Activated CD8-positive, alpha-beta T cell treated with anti-CD3 and anti-CD28 coated beads for 36 hours (primary cell): ENCODE data around the gene IER3IP1. TPM values are rescaled to one million over a fixed set of nuclear protein-coding genes. Genes with fewer than 3 reads are reported as not detected.

Experiments
- ATAC-seq: fragments of 200-7000 bp; cut with Tn5 transposase; one replicate; pipeline ENCODE4 v1.10.0; 2021; ENCODE audit warnings: mild to moderate bottlenecking, moderate library complexity
- CTCF ChIA-PET: fragments of 350-600 bp; sonication (Branson Sonifier 250); formaldehyde crosslinking; loops from one replicate; lab custom pipeline; 2021; ENCODE audit warnings: antibody characterized with exemption; lab: Charles Lee
- POLR2A ChIA-PET: fragments of 350-600 bp; sonication (Branson Sonifier 250); formaldehyde crosslinking; loops from one replicate; lab custom pipeline; 2021; ENCODE audit warnings: antibody characterized with exemption; lab: Charles Lee
- DNase-seq: peaks from one replicate; pipeline ENCODE4 v3.0.0-alpha.2; 2020
- H3K27ac Mint-ChIP-seq: one replicate; pipeline ENCODE4 v1.8.0; 2021; ENCODE audit warnings: mild to moderate bottlenecking, mixed read lengths
- H3K27me3 Mint-ChIP-seq: one replicate; pipeline ENCODE4 v1.8.0; 2021; ENCODE audit warnings: mixed read lengths
- H3K36me3 Mint-ChIP-seq: one replicate; pipeline ENCODE4 v1.8.0; 2021; ENCODE audit warnings: low read depth, mixed read lengths
- H3K4me1 Mint-ChIP-seq: one replicate; pipeline ENCODE4 v1.8.0; 2021; ENCODE audit warnings: low read depth, mixed read lengths
- H3K4me3 Mint-ChIP-seq: one replicate; pipeline ENCODE4 v1.8.0; 2021; ENCODE audit warnings: mild to moderate bottlenecking, moderate library complexity, mixed read lengths
- H3K9me3 Mint-ChIP-seq: one replicate; pipeline ENCODE4 v1.8.0; 2021; ENCODE audit warnings: mixed read lengths
- CTCF ChIP-seq: fragments of 200-600 bp; IDR thresholded peaks from one replicate; pipeline ENCODE4 v1.8.0; 2022; ENCODE audit warnings: antibody characterized with exemption, mild to moderate bottlenecking
- intact Hi-C: fragments of 100-400 bp; cut with micrococcal nuclease; formaldehyde crosslinking; loops from one replicate; pipeline ENCODE4 v1.10.0; 2022
- total RNA-seq, 2 experiments: library from RNA; stranded (reverse); gene quantifications; one replicate each; pipeline ENCODE4 v1.2.3, GENCODE V29; 2021

Gene IER3IP1
- total RNA-seq, 2 experiments from 2014 or later = 11.1 to 12.7 TPM

DNA sequence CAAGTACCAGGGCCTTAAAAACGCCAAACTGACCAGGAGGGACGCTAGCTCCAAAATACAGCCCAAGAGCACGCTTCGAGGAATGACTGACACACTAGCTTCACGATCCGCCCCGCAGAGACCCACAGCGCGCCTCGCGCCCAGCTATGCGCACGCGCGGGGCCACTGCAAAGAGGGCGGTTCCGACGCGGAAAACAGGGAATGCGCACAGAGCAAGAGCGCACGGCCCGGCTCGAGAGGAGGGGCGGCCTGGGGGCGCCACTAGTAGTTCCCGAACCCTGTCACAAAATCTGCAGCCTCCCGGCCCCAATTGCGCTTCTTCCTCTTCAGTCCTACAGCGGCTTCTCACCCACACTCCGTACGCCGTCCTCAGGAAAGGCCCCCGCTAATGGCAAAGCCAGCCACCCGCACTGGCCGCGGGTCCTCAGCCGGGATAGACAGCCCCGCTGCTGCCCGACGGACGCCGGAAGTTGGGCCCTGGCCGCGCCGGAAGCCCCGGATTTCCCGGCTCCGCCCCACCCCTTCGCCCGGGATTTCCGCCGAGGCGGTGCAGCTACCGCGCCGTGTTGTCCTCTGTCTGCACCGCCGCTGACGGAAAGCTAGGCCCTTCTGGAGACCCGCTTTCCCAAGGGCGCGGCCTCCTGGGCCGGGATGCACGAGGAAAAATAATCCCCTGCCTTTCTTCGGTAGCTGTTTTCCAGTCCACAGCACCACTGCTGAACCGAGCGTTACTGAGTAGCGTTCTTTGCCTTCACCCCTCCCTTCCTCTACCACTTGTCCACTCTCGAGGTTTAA lies 25.9 kb downstream of the IER3IP1 start, which contains the start of gene HDHD2:
Gene HDHD2 (minus strand): TSS at position 472 of the 795 bp plus-strand sequence. CDS start 14,061 bp downstream, outside the sequence.
- no peak for TF ChIP-seq CTCF
- CTCF ChIA-PET = interaction anchor here (0.6 to 3.0 kb wide), 4 partner anchors 8 to 964 kb away, joined by 3 to 10 read pairs (median 4); no protein-coding TSS in a partner anchor
- Mint-ChIP-seq H3K27me3 (no peaks in the 10 kb centered on the region), H3K4me3 (peak within 1 kb of the TSS; percentile 89), H3K9me3 (no peaks in the 10 kb centered on the region), H3K4me1 (peaks cover 37% of the 10 kb centered on the region), H3K36me3 (peaks cover 30% of the 10 kb centered on the region), H3K27ac (peak within 1 kb of the TSS; percentile 93)
- POLR2A ChIA-PET = interaction anchor here (1.0 to 2.3 kb wide), 9 partner anchors 12 to 277 kb away, joined by 3 to 6 read pairs (median 3); partner anchors contain the start of genes KATNAL2 and PIAS2
- DNase-seq (peak; percentile 80), ATAC-seq (peak; percentile 90)
- intact Hi-C loops = no loop called here

- H3K4me1 Mint-ChIP-seq = peaks cover 42% of the 10 kb centered on the region
- ATAC-seq = no peak
- intact Hi-C loops = no loop called here
- no peak for TF ChIP-seq CTCF
- peak overlapping the region; percentile 89 for H3K4me3 Mint-ChIP-seq
- ChIA-PET CTCF (interaction anchor here (0.6 to 3.0 kb wide), 3 partner anchors 9 to 963 kb away, joined by 3 to 10 read pairs (median 3); no protein-coding TSS in a partner anchor), POLR2A (interaction anchor here (1.0 to 2.3 kb wide), 7 partner anchors 16 to 276 kb away, joined by 3 to 6 read pairs (median 3); partner anchors contain the start of genes KATNAL2 and PIAS2)
- DNase-seq = peak; percentile 7
- peak overlapping the region; percentile 93 for H3K27ac Mint-ChIP-seq
- peaks cover 25% of the 10 kb centered on the region for H3K36me3 Mint-ChIP-seq
- no peaks in the 10 kb centered on the region for H3K9me3 Mint-ChIP-seq
- no peaks in the 10 kb centered on the region for H3K27me3 Mint-ChIP-seq
These were observed 26.6 kb downstream of the IER3IP1 start for GRCh38 chr18:47149457-47150028.

GRCh38 chr18:47146206-47146605 lies 30.0 kb downstream of the IER3IP1 start:
- Mint-ChIP-seq H3K36me3 (peaks cover 31% of the 10 kb centered on the region), H3K27me3 (no peaks in the 10 kb centered on the region), H3K9me3 (no peaks in the 10 kb centered on the region), H3K27ac (no peak overlapping the region), H3K4me1 (peaks cover 38% of the 10 kb centered on the region), H3K4me3 (no peak overlapping the region)
- no peak for TF ChIP-seq CTCF
- intact Hi-C loops = no loop called here
- DNase-seq = no peak
- CTCF ChIA-PET = no interaction called here
- no peak for ATAC-seq
- POLR2A ChIA-PET = no interaction called here

DNA sequence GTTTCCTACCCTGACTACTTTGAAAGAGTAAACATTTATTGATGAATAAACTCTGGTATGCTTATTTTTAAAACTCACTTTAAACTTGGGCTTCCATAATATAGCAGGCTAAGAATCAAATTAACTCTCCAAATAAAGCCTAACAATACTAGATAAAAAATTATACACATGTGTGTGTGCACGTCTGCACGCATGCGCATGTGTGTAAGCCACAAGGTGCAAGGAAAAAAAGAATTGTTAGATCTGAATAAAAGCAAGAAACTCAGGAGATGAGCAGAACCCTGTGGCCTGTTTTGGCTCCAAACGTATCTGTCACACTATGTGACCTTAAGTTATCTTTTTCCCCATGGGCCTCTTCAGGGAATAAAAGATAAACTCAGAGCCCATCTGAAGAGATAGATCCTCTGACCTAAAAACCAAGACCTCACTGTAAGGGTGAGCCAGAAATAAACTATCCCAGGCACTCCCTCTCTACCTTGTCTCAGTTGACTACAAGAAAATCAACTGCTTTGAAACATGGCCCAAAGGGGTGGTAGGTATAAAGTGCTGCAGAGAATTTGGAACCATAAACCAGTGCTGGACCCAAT lies 32.2 kb downstream of the IER3IP1 start:
- H3K4me3 Mint-ChIP-seq = no peak overlapping the region
- POLR2A ChIA-PET = no interaction called here
- peaks cover 35% of the 10 kb centered on the region for H3K36me3 Mint-ChIP-seq
- no peak overlapping the region for H3K27ac Mint-ChIP-seq
- DNase-seq (no peak), ATAC-seq (no peak)
- peaks cover 31% of the 10 kb centered on the region for H3K4me1 Mint-ChIP-seq
- no peaks in the 10 kb centered on the region for H3K9me3 Mint-ChIP-seq
- intact Hi-C loops = no loop called here
- no peaks in the 10 kb centered on the region for H3K27me3 Mint-ChIP-seq
- TF ChIP-seq CTCF = no peak
- CTCF ChIA-PET = no interaction called here
